GM18526 (cell line): ENCODE measurements around the gene OSBPL2.

Experiments used
- POLR2A ChIP-seq: IDR thresholded peaks from 3 replicates; pipeline ENCODE4 v1.6.1; 2011; ENCODE audit not compliant: insufficient read length; ENCODE audit errors: extremely low read depth

OSBPL2 gene

GRCh38 chr20:62237801-62238568 is at the start of gene OSBPL2:
OSBPL2 (plus strand) TSS chr20:62238521; CDS start chr20:62256185, 17,664 bp downstream.
- peak; percentile 21 for TF ChIP-seq POLR2A

GRCh38 chr20:62190639-62191411 is 47.5 kb upstream of the OSBPL2 start:
- no peak for TF ChIP-seq POLR2A

GRCh38 chr20:62191781-62192559 is 46.4 kb upstream of the OSBPL2 start:
- TF ChIP-seq POLR2A = no peak

GRCh38 chr20:62192635-62193034 is 45.7 kb upstream of the OSBPL2 start:
- no peak for TF ChIP-seq POLR2A

GRCh38 chr20:62193079-62194025 is 45.0 kb upstream of the OSBPL2 start:
- TF ChIP-seq POLR2A = no peak

- no peak for TF ChIP-seq POLR2A
Observed at GRCh38 chr20:62195075-62195405, 43.3 kb upstream of the OSBPL2 start.

GRCh38 chr20:62195736-62196135 is 42.6 kb upstream of the OSBPL2 start:
- no peak for TF ChIP-seq POLR2A

GRCh38 chr20:62196286-62196685 is 42.0 kb upstream of the OSBPL2 start:
- TF ChIP-seq POLR2A = no peak

- TF ChIP-seq POLR2A = no peak
Observed at GRCh38 chr20:62197311-62197710, 41.0 kb upstream of the OSBPL2 start.

- TF ChIP-seq POLR2A = no peak
Observed at GRCh38 chr20:62197801-62198200, 40.5 kb upstream of the OSBPL2 start.

- TF ChIP-seq POLR2A = no peak
Observed at GRCh38 chr20:62198496-62198895, 39.8 kb upstream of the OSBPL2 start.

GRCh38 chr20:62198931-62199330 is 39.4 kb upstream of the OSBPL2 start:
- TF ChIP-seq POLR2A = no peak

- no peak for TF ChIP-seq POLR2A
Observed at GRCh38 chr20:62200491-62201172, 37.7 kb upstream of the OSBPL2 start.
